ENCODE measurements around the gene CHRNA4.

CHRNA4 gene

GRCh38 chr20:63361519-63362435 lies 628 bp upstream of the CHRNA4 start:
- H3F3A ChIP-seq (ENCODE audit: control insufficient read depth, insufficient read depth) = no peaks in the 10 kb centered on the region
- no peaks in the 10 kb centered on the region for H3K9me2 ChIP-seq (replicated peaks; ENCODE audit: control insufficient read depth, low read length)
- no peaks in the 10 kb centered on the region for H3K27me3 ChIP-seq (ENCODE audit: control insufficient read depth, low read length)
- H4K20me1 ChIP-seq (ENCODE audit: control insufficient read depth, insufficient read depth, low read depth, low read length) = no peaks in the 10 kb centered on the region
- no peak overlapping the region for H3K4me3 ChIP-seq (ENCODE audit: low read length)
- no peaks in the 10 kb centered on the region for H3K79me2 ChIP-seq (ENCODE audit: control insufficient read depth, low read length)
- H3K36me3 ChIP-seq (ENCODE audit: control insufficient read depth, low read length) = no peaks in the 10 kb centered on the region
- TF ChIP-seq EZH2phosphoT487 (IDR thresholded peaks at IDR 0.05; ENCODE audit: borderline replicate concordance, low read length) (no peak), CTCF (IDR thresholded peaks at IDR 0.05; ENCODE audit: low read depth, low read length, poor library complexity, severe bottlenecking) (no peak)
- H3K27ac ChIP-seq (ENCODE audit: low read depth, low read length) = no peak overlapping the region
- H3K4me2 ChIP-seq (ENCODE audit: low read length) = no peak overlapping the region
- no peaks in the 10 kb centered on the region for H3K9me3 ChIP-seq (ENCODE audit: control insufficient read depth, insufficient read depth, low read length)
- no peaks in the 10 kb centered on the region for H3K4me1 ChIP-seq (ENCODE audit: control insufficient read depth, low read length)

- no peak overlapping the region for H3K4me2 ChIP-seq (ENCODE audit: low read length)
- H3K9me2 ChIP-seq (replicated peaks; ENCODE audit: control insufficient read depth, low read length) = no peaks in the 10 kb centered on the region
- no peak overlapping the region for H3K27ac ChIP-seq (ENCODE audit: low read depth, low read length)
- no peaks in the 10 kb centered on the region for H4K20me1 ChIP-seq (ENCODE audit: control insufficient read depth, insufficient read depth, low read depth, low read length)
- H3K27me3 ChIP-seq (ENCODE audit: control insufficient read depth, low read length) = no peaks in the 10 kb centered on the region
- H3K4me1 ChIP-seq (ENCODE audit: control insufficient read depth, low read length) = no peaks in the 10 kb centered on the region
- no peaks in the 10 kb centered on the region for H3F3A ChIP-seq (ENCODE audit: control insufficient read depth, insufficient read depth)
- TF ChIP-seq CTCF (IDR thresholded peaks at IDR 0.05; ENCODE audit: low read depth, low read length, poor library complexity, severe bottlenecking) (no peak), EZH2phosphoT487 (IDR thresholded peaks at IDR 0.05; ENCODE audit: borderline replicate concordance, low read length) (no peak)
- H3K4me3 ChIP-seq (ENCODE audit: low read length) = no peak overlapping the region
- H3K36me3 ChIP-seq (ENCODE audit: control insufficient read depth, low read length) = no peaks in the 10 kb centered on the region
- no peaks in the 10 kb centered on the region for H3K79me2 ChIP-seq (ENCODE audit: control insufficient read depth, low read length)
- peaks cover 4% of the 10 kb centered on the region; the same call in 1 of the 2 replicates for H3K9me3 ChIP-seq (ENCODE audit: control insufficient read depth, insufficient read depth, low read length)
Observed at GRCh38 chr20:63359937-63360849, 956 bp downstream of the CHRNA4 start.

GRCh38 chr20:63359164-63359934 lies 1.8 kb downstream of the CHRNA4 start:
- H3K79me2 ChIP-seq (ENCODE audit: control insufficient read depth, low read length) = no peaks in the 10 kb centered on the region
- no peaks in the 10 kb centered on the region for H3K9me2 ChIP-seq (replicated peaks; ENCODE audit: control insufficient read depth, low read length)
- H3K4me2 ChIP-seq (ENCODE audit: low read length) = no peak overlapping the region
- H3K27ac ChIP-seq (ENCODE audit: low read depth, low read length) = no peak overlapping the region
- H3K4me3 ChIP-seq (ENCODE audit: low read length) = no peak overlapping the region
- TF ChIP-seq CTCF (IDR thresholded peaks at IDR 0.05; ENCODE audit: low read depth, low read length, poor library complexity, severe bottlenecking) = no peak
- no peak for TF ChIP-seq EZH2phosphoT487 (IDR thresholded peaks at IDR 0.05; ENCODE audit: borderline replicate concordance, low read length)
- H3K4me1 ChIP-seq (ENCODE audit: control insufficient read depth, low read length) = no peaks in the 10 kb centered on the region
- H4K20me1 ChIP-seq (ENCODE audit: control insufficient read depth, insufficient read depth, low read depth, low read length) = no peaks in the 10 kb centered on the region
- no peaks in the 10 kb centered on the region for H3F3A ChIP-seq (ENCODE audit: control insufficient read depth, insufficient read depth)
- no peaks in the 10 kb centered on the region for H3K27me3 ChIP-seq (ENCODE audit: control insufficient read depth, low read length)
- H3K36me3 ChIP-seq (ENCODE audit: control insufficient read depth, low read length) = no peaks in the 10 kb centered on the region
- peaks cover 4% of the 10 kb centered on the region; the same call in 1 of the 2 replicates for H3K9me3 ChIP-seq (ENCODE audit: control insufficient read depth, insufficient read depth, low read length)

All from DOHH2 (cell line).